ENCODE data around the gene CYP11A1. TPM values are rescaled to one million over a fixed set of nuclear protein-coding genes. Genes with fewer than 3 reads are reported as not detected.
A peak's percentile ranks its signal among the peaks of the same experiment; 100 is the strongest.

The CYP11A1 gene
- total RNA-seq, 1 donor from 2014 or later, result 1.9 TPM

DNA sequence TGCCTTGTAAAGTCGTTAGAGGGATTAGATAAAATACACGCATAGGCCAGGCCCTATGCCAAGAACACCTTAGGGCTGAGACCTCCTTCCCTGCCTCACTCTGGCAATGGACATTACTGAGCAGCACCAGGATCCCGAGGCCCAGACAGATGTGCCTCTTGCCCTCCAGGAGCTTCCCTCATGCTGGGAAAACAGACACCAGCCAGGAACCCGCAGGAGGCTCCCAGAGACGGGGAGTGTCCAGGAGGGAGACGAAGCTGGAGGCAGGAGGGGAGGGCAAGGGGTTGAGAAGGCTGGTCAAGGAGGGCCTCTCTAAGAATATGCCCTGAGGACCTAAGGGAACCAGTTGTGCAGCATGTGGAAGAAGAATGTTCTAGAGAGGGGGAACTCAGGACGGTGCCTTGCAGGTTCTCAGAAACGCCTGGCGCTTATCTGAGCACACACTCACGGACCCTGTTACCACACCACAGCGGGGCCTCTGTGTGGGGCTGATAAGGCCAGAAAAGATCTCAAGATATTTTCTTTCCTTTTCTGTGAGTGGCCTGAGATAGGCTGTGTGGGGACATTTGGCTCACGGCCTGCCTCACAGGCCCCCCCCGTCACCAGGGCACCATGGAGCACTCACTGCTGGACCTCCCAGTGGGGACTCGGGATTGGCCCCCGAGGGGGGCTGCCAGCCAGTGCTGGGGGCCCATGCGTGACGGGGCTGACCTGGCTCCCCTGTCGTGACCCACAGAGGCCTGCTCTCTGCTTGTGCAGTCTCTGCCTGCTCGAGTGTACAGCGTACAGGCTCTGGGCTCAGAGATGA is 22.0 kb upstream of the CYP11A1 start:
- DNase-seq (ENCODE audit: low spot score), result no peak

GRCh38 chr15:74388363-74388951 is 21.0 kb upstream of the CYP11A1 start:
- DNase-seq (ENCODE audit: low spot score), result no peak

DNA sequence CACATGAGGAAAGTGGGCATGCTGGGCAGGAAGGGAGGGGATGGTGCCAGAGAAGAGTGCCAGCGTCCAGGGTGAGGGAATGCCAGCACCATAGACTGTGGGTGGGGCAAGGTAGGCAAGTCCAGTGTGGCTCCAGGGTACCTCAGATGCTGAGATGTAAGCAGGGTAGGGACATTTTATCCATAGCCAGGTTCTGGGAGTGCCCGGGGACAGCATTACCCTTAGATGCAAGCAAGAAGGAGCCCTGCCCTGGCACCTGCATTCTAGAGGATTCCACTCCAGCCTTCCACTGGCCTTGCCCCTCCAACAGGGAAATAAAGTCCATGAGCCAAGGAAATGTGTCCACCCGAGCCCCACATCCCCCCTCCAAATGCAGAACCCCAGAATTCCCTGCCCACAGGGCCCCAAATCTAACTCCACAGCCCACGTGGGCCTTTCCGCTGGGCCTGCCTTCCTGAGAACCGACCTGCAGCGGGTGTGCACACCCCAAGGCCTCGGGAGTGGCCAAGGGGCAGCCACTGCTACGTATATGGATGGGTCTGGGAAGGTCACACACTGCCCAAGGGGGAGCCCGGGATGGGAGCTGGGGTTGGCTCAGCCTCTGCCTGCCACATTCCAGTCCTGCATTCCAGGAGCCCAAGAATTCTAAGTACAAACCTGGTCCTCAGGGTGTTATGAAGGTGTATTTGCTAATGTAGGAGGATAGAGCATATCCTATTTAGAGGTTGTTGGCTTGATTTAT is 20.3 kb upstream of the CYP11A1 start:
- no peak for DNase-seq (ENCODE audit: low spot score)

DNA sequence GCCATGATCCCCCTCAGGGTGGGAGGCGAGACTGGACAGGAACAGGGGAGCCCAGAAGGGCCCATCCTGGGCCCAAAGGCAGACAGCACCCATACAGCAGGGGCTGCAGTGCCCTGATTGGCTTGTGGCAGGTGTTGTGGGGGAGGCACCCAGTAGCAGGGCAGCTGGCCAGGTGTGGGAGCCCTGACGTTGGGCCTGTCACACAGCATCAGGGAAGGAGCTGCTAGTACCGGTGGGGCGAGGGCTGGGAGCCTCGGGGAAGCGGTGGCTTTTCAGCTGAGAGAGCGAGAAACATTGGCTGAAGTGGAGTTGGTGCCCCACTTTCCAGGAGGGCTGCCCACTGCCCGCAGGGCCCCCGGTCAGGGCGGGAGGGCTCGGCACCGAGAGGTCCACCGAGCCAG is 19.7 kb upstream of the CYP11A1 start:
- DNase-seq (ENCODE audit: low spot score), result no peak

DNA sequence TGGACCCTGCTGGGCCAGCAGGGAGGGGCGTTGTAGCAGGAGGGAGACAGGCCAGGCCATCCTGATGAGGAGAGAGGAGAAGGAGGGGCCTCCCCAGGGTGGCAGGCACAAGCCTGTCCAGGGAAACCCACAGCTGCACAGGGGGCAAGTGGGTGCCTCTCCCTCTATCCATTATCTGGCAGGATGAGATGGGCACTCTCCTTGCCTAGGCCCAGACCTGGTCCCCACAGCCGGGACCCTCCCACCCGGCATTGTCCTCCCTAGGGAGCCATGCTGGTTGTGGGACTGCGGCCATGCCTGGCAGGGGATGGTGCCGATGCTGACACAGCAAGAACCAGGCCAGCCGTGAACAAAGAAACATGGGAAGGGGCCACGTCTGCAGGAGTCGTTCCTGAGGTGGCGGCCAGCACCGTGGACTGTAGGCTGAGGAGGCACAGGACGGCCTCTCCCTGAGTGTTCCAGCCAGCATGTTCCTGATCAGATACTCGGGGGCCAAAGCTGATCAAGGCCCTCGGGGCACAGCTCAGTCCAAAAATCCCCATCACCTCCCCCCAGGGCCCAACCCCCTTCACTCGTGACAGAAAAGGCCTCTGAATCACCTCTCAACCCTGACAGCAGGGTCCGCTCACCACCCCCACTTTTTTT is 19.2 kb upstream of the CYP11A1 start:
- DNase-seq (ENCODE audit: low spot score), result no peak

- DNase-seq (ENCODE audit: low spot score), result no peak
Observed at GRCh38 chr15:74385733-74386132, 18.3 kb upstream of the CYP11A1 start.

GRCh38 chr15:74384881-74385643 is 17.6 kb upstream of the CYP11A1 start:
- DNase-seq (ENCODE audit: low spot score), result no peak

GRCh38 chr15:74384566-74384880 is 17.1 kb upstream of the CYP11A1 start:
- DNase-seq (ENCODE audit: low spot score), result no peak

DNA sequence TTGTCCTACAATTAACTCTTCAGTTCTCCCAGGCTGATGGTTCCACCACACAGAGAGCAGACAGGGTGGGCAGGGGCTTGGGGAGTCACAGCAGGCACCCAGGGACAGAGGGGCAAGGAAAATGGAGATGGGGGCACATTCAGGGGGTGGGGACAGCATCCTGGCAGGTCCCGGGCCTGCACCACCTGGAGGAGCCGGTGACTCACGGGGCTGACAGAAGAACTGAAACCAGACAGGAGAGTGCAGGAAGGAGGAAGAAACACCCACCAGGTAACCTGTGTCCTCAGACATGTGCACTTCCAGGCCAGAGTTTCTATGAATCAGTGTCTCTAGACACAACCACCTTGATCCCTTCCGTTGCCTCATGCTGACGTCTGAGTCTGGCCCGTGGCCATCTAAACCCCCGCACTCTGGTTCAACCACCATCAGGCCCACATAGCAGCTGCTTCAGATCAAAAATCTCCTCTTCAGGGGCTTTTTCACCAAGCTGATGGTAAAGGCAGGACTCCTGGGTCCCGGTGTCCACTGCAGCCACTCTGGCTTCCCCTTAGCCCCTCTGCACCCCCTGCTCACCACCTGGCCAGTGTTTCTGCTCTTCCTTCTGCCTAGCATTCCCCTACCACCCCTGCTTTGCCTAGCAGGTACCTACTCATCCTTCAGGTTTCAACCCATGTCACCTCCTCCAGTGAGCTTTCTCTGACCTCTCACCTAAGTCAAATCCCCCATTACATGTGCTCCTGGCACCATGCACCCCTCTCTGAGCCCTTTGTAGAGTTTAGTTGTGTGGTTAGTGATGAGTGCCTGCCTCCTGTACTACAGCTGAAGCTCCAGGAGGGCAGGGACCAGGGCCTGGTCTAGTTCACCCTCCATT is 16.5 kb upstream of the CYP11A1 start:
- DNase-seq (ENCODE audit: low spot score), result no peak

DNA sequence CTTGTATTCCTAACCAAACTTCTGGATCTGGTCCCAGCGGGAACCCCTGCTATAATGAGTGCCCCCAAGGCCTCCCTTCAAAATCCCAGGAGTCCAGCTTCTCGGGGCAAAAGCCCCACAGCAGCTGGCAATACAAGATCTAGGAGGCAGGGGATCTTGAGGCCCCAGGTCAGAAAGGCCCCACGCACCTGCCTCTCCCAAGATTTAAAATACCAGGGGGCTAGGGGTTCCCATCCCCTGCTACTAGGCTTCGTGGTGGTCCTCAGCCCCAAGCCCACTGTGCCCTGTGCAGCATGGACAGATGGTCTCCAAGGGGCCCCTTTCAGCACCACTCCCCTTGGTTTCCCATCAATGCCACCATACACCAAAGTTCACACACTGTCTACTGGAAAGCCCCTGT is 15.8 kb upstream of the CYP11A1 start:
- DNase-seq (ENCODE audit: low spot score), result no peak

- peak; percentile 94 for DNase-seq (ENCODE audit: low spot score)
Observed at GRCh38 chr15:74382004-74382816, 14.8 kb upstream of the CYP11A1 start.

DNA sequence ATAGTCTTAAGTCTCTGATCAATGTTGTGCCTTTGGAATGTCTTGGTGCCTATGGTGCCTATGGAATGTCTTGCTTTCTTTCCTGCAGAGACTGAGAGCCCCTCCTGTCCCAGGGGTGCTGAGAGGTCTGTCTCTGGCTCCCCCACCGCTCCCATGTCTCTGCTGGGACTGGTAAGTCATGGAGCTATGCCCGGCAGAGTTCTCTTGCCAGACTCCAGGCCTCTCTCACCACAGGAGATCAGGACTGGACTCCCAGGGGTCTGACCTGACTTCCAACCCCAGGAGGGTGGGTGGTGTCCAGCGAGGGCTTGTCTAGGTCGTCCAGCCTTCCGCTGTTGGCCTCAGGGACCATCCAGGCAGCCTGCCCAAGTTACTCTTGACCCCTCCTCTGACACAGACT is 14.0 kb upstream of the CYP11A1 start:
- DNase-seq (ENCODE audit: low spot score), result no peak

DNA sequence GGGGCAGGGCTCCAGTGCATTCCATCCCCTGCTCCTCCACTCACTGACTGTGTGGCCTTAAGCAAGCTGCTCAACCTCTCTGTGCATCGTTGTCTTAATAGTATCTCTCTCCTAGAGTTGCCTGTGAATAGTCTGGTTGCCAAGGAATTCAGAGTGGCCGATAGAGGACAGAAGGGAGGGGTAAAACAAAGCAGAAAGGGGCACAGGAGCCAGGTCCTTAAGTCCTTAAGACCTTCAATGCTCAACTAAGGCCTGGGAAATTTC is 13.7 kb upstream of the CYP11A1 start:
- no peak for DNase-seq (ENCODE audit: low spot score)

DNA sequence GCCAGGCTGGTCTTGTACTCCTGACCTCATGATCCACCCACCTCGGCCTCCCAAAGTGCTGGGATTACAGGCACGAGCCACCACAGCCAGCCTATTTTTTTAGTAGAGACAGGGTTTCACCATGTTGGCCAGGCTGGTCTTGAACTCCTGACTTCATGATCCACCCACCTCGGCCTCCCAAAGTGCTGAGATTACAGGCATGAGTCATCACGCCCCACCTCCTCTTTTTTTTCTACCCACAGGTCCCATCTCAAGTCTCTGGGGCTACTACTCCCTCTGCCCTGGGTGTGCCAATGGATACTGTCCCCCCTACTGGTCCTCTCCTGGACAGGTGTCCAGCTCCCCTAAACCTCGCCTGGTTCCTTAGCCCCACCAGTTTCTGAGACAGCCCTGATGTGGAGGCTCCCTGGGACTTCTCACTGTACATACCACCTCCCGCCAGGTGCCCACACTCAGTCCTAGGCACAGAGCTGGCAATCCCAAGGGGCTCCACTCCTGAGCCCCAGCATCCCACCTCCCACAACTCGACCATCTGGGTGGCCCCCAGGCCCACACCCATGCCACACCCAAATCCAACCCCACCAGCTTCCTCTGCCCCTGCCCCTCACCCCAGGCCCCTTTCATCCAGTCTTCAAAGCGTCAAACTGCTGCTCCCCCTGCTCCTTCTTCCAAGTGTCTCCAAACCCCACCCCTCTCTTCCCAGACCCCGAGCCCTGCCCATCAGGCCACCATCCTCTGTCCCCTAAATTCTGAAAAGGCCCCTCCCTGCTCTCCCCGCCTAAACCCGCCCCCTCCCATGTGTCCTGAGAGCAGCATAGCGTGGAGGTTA is 13.1 kb upstream of the CYP11A1 start:
- no peak for DNase-seq (ENCODE audit: low spot score)

DNA sequence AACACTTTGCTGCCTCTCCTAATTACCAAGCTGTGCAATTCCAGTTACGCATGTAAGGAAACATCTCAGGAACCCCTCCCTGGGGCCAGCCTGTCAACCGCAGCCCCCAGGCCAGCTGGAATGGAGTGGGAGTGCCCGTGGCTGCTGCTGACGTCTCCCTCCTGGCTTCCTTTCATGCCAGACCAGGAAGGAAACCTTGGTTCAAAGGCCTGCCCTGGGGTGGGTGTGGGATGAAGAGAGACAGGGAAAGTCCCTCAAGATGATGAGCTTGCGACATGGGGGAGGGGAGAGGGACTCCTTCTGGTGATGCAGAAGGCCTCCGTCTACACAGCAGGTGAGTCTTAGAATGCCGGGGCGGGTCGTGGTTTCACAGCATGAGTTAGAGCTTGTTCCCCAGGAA is 11.4 kb upstream of the CYP11A1 start:
- DNase-seq (ENCODE audit: low spot score), result no peak

- DNase-seq (ENCODE audit: low spot score), result no peak
Observed at GRCh38 chr15:74377831-74378766, 10.7 kb upstream of the CYP11A1 start.

- DNase-seq (ENCODE audit: low spot score), result no peak
Observed at GRCh38 chr15:74376825-74377581, 9.6 kb upstream of the CYP11A1 start.
